Sigmoid colon (tissue), 7 donors: ENCODE data around the gene ROCK1. TPM values are rescaled to one million over a fixed set of nuclear protein-coding genes. Genes with fewer than 3 reads are reported as not detected.

Experiments used
- DNase-seq: peaks from one replicate; pipeline ENCODE4 v3.0.0-alpha.2; 2019
- H3K27ac ChIP-seq, 4 donors: fragments of 200-600 bp; sonication (generic); one replicate each; pipeline ENCODE4 v1.5.1; 2016 to 2019; ENCODE audit warnings: mild to moderate bottlenecking in 1 of 4
- H3K27me3 ChIP-seq, 3 donors: fragments of 200-600 bp; sonication (generic); one replicate each; pipeline ENCODE4 v1.5.1; 2019; ENCODE audit warnings: mild to moderate bottlenecking in 1 of 3
- H3K36me3 ChIP-seq, 4 donors: fragments of 200-600 bp; sonication (generic); one replicate each; pipeline ENCODE4 v1.5.1; 2016 to 2019
- H3K4me1 ChIP-seq, 4 donors: fragments of 200-600 bp; sonication (generic); one replicate each; pipeline ENCODE4 v1.5.1; 2017 to 2019
- H3K4me3 ChIP-seq, 4 donors: fragments of 200-600 bp; sonication (generic); one replicate each; pipeline ENCODE4 v1.5.1; 2017 to 2019; ENCODE audit warnings: mild to moderate bottlenecking in 2 of 4, moderate library complexity in 1 of 4
- H3K9me3 ChIP-seq, 4 donors: fragments of 200-600 bp in 3 of 4; sonication (generic) in 3 of 4; one replicate each; pipeline versions ENCODE4 v1.5.1 to v1.6.1; 2013 to 2019
- EP300 ChIP-seq, 4 donors: sonication (generic); formaldehyde crosslinking; IDR thresholded peaks; one replicate each; pipeline ENCODE4 v1.6.1; 2017; ENCODE audit warnings: antibody characterized with exemption in 4 of 4
- POLR2A ChIP-seq, 2 donors: fragments of 450-650 bp; IDR thresholded peaks; one replicate each; pipeline ENCODE4 v1.6.1; 2016; ENCODE audit warnings: antibody characterized with exemption in 2 of 2, mild to moderate bottlenecking in 2 of 2, moderate library complexity in 2 of 2
- POLR2AphosphoS5 ChIP-seq, 4 donors: sonication (generic); formaldehyde crosslinking; IDR thresholded peaks; one replicate each; pipeline ENCODE4 v1.6.1; 2017; ENCODE audit warnings: antibody characterized with exemption in 4 of 4
- WGBS, 2 donors: extraction: QIAGEN DNeasy Blood & Tissue Kit; methylation state at CpG; one replicate each; pipeline ENCODE4 v1.1.7; 2013; 5-methylcytosine and 5-hydroxymethylcytosine counted together
- intact Hi-C: fragments of 100-400 bp; cut with DNase I; formaldehyde crosslinking; loops from one replicate; pipeline ENCODE4 v1.15.1; 2023
- polyA plus RNA-seq, 3 donors: library from polyadenylated mRNA; stranded (reverse); fragments of 200-250 nt; gene quantifications; one replicate each; pipeline ENCODE4 v1.2.3, GENCODE V29; 2013
- total RNA-seq, 4 donors: library from RNA; depleted of rRNA; stranded (reverse); fragments of >200 nt; gene quantifications; one replicate each; pipeline ENCODE4 v1.1.0, GENCODE V29; 2016
- TF ChIP-seq, protein P1 (sequence below), 4 experiments: fragments of 450-650 bp in 3 of 4; fragments of 200-600 bp in 1 of 4; IDR thresholded peaks; one replicate each; pipeline ENCODE4 v1.5.1; 2016 to 2019; ENCODE audit warnings: antibody characterized with exemption in 4 of 4, mild to moderate bottlenecking in 3 of 4, moderate library complexity in 2 of 4
- donor health status: healthy with polysubstance abuse.
- donor health status: Bipolar disorder and iron deficiency.
- donor health status: healthy.

ROCK1 gene
- total RNA-seq (10 to 100 TPM; 55.8 to 86.7 (median 57.7) TPM), polyA plus RNA-seq (10 to 100 TPM in 1 of 3 donors, 1 to 10 TPM in 2; 7.8 to 18.2 (median 8.8) TPM)

- Histone ChIP-seq H3K27me3 (no peaks in the 10 kb centered on the region), H3K27ac (peak within 1 kb of the TSS; percentile 93 to 99 (median 96)), H3K4me1 (peaks cover 0 to 47% (median 33%) of the 10 kb centered on the region in 4 donors), H3K36me3 (no peaks in the 10 kb centered on the region), H3K9me3 (no peaks in the 10 kb centered on the region), H3K4me3 (peak within 1 kb of the TSS; percentile 70 to 98 (median 86))
- intact Hi-C loops: loop anchor here (2.0 to 10.0 kb wide), 3 partner anchors 109 to 629 kb away; partner anchors contain the start of genes ESCO1 and MIB1
- TF ChIP-seq, protein P1, sequence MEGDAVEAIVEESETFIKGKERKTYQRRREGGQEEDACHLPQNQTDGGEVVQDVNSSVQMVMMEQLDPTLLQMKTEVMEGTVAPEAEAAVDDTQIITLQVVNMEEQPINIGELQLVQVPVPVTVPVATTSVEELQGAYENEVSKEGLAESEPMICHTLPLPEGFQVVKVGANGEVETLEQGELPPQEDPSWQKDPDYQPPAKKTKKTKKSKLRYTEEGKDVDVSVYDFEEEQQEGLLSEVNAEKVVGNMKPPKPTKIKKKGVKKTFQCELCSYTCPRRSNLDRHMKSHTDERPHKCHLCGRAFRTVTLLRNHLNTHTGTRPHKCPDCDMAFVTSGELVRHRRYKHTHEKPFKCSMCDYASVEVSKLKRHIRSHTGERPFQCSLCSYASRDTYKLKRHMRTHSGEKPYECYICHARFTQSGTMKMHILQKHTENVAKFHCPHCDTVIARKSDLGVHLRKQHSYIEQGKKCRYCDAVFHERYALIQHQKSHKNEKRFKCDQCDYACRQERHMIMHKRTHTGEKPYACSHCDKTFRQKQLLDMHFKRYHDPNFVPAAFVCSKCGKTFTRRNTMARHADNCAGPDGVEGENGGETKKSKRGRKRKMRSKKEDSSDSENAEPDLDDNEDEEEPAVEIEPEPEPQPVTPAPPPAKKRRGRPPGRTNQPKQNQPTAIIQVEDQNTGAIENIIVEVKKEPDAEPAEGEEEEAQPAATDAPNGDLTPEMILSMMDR (IDR thresholded peaks at IDR 0.05): no peak
- TF ChIP-seq POLR2AphosphoS5 (IDR thresholded peaks at IDR 0.05): peak; percentile 65 to 89 (median 75)
- peak in 1 of 2 donors; percentile 34 for TF ChIP-seq POLR2A (IDR thresholded peaks at IDR 0.05)
- no peak for TF ChIP-seq EP300 (IDR thresholded peaks at IDR 0.05)
- DNase-seq: peak; percentile 99
- 0% methylated on average over 80 of the region's 80 CpGs for WGBS, 2 donors
Measured at GRCh38 chr18:21111346-21112139, at the start of gene ROCK1. TSS of gene ROCK1 (minus strand) at chr18:21111813. CDS start at chr18:21110910, 903 bp downstream.

DNA sequence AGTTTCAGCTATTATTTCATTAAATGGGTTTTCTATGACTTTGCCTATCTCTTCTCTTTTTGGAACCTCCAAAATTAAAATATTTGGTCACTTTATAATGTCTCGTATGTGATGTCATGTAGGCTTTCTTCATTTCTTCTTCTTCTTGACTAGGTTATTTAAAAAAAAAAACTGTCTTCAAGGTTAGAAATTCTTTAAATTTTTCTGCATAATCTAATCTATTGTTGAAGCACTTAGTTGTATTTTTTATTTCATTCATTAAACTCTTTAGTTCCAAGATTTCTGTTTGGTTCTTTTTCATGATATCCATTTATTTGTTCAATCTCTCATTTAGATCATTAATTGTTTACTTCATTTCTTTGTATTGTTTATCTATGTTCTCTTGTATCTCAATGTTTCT lies 43.8 kb upstream of the ROCK1 start:
- TF ChIP-seq POLR2A (IDR thresholded peaks at IDR 0.05) (no peak), EP300 (IDR thresholded peaks at IDR 0.05) (no peak), POLR2AphosphoS5 (IDR thresholded peaks at IDR 0.05) (no peak)
- TF ChIP-seq, protein P1 (IDR thresholded peaks at IDR 0.05): no peak
- DNase-seq: no peak
- 96 to 100% methylated on average over 1 of the region's 1 CpG for WGBS, 2 donors

DNA sequence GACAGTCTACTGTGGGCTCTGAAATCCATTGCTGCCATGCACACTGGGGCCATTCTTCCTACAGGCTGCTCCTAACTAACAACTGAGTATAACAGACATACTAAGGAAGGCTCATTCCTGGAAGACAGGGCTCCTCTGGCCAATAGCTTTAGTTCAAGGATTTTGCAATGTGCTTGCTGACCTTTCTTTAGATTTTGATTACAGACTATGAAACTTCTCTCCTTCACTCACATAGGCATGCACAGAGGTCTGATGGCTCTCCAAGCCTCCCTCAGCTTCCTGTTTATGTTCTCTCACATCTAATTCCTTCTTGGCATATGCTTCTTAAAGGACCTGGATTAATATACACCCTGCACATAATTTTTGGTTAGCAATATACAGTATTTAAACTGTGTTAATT lies 34.4 kb upstream of the ROCK1 start:
- TF ChIP-seq POLR2AphosphoS5 (IDR thresholded peaks at IDR 0.05) (no peak), EP300 (IDR thresholded peaks at IDR 0.05) (no peak), POLR2A (IDR thresholded peaks at IDR 0.05) (no peak)
- TF ChIP-seq, protein P1 (IDR thresholded peaks at IDR 0.05): no peak
- H3K27ac ChIP-seq: no peak overlapping the region
- no peak for DNase-seq
- no peak overlapping the region for H3K4me3 ChIP-seq
- no peaks in the 10 kb centered on the region for H3K27me3 ChIP-seq
- intact Hi-C loops: no loop called here
- no peaks in the 10 kb centered on the region for H3K36me3 ChIP-seq
- H3K9me3 ChIP-seq: no peaks in the 10 kb centered on the region
- peaks cover 0 to 3% (median 0%) of the 10 kb centered on the region in 4 donors for H3K4me1 ChIP-seq

More for the DNA sequence above, 43.8 kb upstream of the ROCK1 start:
- Histone ChIP-seq H3K4me1 (no peaks in the 10 kb centered on the region), H3K9me3 (peaks cover 0 to 3% (median 1%) of the 10 kb centered on the region in 4 donors), H3K4me3 (no peak overlapping the region), H3K27ac (no peak overlapping the region), H3K36me3 (no peaks in the 10 kb centered on the region), H3K27me3 (no peaks in the 10 kb centered on the region)
- intact Hi-C loops: no loop called here

DNA sequence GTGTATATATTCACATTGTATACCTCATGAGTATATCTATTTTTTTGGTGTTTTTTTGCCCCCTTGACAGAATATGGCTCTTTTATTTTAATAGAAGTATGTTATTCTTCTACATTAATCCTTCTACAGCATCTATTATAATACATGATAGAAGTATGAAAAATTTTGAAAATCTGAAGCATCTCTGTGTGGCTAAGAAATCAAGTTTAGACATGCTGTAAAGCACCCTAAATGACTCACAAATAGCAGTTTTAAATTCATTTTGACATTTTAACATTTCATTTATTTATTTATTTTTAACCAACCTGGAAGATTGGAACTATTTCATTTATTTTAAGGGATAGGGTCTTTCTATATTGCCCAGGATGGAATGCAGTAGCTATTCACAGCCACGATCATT lies 33.8 kb upstream of the ROCK1 start:
- H3K36me3 ChIP-seq: no peaks in the 10 kb centered on the region
- peaks cover 0 to 3% (median 0%) of the 10 kb centered on the region in 4 donors for H3K4me1 ChIP-seq
- H3K27ac ChIP-seq: no peak overlapping the region
- no peak overlapping the region for H3K4me3 ChIP-seq
- no peaks in the 10 kb centered on the region for H3K9me3 ChIP-seq
- H3K27me3 ChIP-seq: no peaks in the 10 kb centered on the region
- TF ChIP-seq, protein P1 (IDR thresholded peaks at IDR 0.05): no peak
- TF ChIP-seq EP300 (IDR thresholded peaks at IDR 0.05): no peak
- no peak for TF ChIP-seq POLR2A (IDR thresholded peaks at IDR 0.05)
- no peak for TF ChIP-seq POLR2AphosphoS5 (IDR thresholded peaks at IDR 0.05)
- WGBS, 2 donors: 86 to 93% methylated on average over 1 of the region's 1 CpG
- intact Hi-C loops: no loop called here
- DNase-seq: no peak
